HCT116 (cell line): ENCODE results near the gene SLC14A1. TPM values are rescaled to one million over a fixed set of nuclear protein-coding genes. Genes with fewer than 3 reads are reported as not detected.

Source experiments
- ATAC-seq: fragments of 200-7000 bp; cut with Tn5 transposase; 2 replicates; pipeline ENCODE4 v1.9.1; 2020; ENCODE audit warnings: mild to moderate bottlenecking, moderate library complexity
- BruUV-seq: library from RNA; stranded (reverse); fragments of 400-500 nt; replicated peaks from 2 replicates; lab custom pipeline; 2021; lab: Mats Ljungman, UMichigan
- CTCF ChIA-PET: fragments of 300-600 bp; sonication (Branson Sonifier 250); formaldehyde crosslinking; loops from one replicate; lab custom pipeline; 2021; ENCODE audit warnings: antibody characterized with exemption; lab: Charles Lee
- POLR2A ChIA-PET: fragments of 300-600, 350-600 bp; sonication (Branson Sonifier 250); formaldehyde crosslinking; loops from one replicate; lab custom pipeline; 2021; ENCODE audit warnings: antibody characterized with exemption; lab: Charles Lee
- RAD21 ChIA-PET, 2 experiments: fragments of 300-600 bp; sonication (Branson Sonifier 250); formaldehyde crosslinking; loops; one replicate each; lab custom pipeline; 2023; ENCODE audit warnings: low total read pairs in 2 of 2; ENCODE audit not compliant: uncharacterized antibody in 2 of 2, unreplicated experiment in 2 of 2, low non-redundant PET in 1 of 2; lab: Charles Lee
- DNase-seq: peaks from one replicate; pipeline ENCODE4 v3.0.0-alpha.2; 2010; ENCODE audit warnings: low read depth, low spot score
- H2AFZ ChIP-seq: fragments of 200-600 bp; shearing (Covaris generic), sonication (generic); 2 replicates; pipeline ENCODE4 v1.6.1; 2017; ENCODE audit warnings: low read depth, mixed run types, mixed read lengths, antibody characterized with exemption, low read length; ENCODE audit not compliant: poor library complexity, severe bottlenecking
- H3K27ac ChIP-seq: 2 replicates; pipeline ENCODE4 v1.5.1; 2012; ENCODE audit warnings: low read depth, low read length
- H3K27me3 ChIP-seq: fragments of 200-600 bp; sonication (generic); 2 replicates; pipeline ENCODE4 v1.6.1; 2016; ENCODE audit warnings: mixed run types, low read length, mixed read lengths; ENCODE audit not compliant: insufficient read depth
- H3K36me3 ChIP-seq, 2 experiments: fragments of 200-500 bp in 1 of 2; fragments of 200-600 bp in 1 of 2; sonication (Bioruptor generic) in 1 of 2; sonication (generic) in 1 of 2; 2 replicates each; pipeline versions ENCODE4 v1.5.1 to v1.6.1; 2014 to 2016; ENCODE audit warnings: low read length in 2 of 2, inconsistent platforms in 1 of 2, mixed read lengths in 1 of 2, mixed run types in 1 of 2; ENCODE audit not compliant: insufficient read depth in 2 of 2, control insufficient read depth in 1 of 2
- H3K4me1 ChIP-seq, 2 experiments: fragments of 200-600 bp in 1 of 2; sonication (generic) in 1 of 2; 2 replicates each; pipeline versions ENCODE4 v1.5.1 to v1.6.1; 2012 to 2017; ENCODE audit warnings: low read length in 2 of 2, inconsistent platforms in 1 of 2, mild to moderate bottlenecking in 1 of 2, mixed read lengths in 1 of 2, mixed run types in 1 of 2, moderate library complexity in 1 of 2; ENCODE audit not compliant: insufficient read depth in 2 of 2, control insufficient read depth in 1 of 2
- H3K4me2 ChIP-seq: fragments of 200-600 bp; sonication (generic); 2 replicates; pipeline ENCODE4 v1.6.1; 2017; ENCODE audit warnings: mixed run types, low read length, mixed read lengths
- H3K4me3 ChIP-seq, 2 experiments: fragments of 200-600 bp in 1 of 2; sonication (generic) in 1 of 2; replicated peaks in 1 of 2; 2 replicates each; pipeline ENCODE4 v1.5.1; 2011 to 2016; ENCODE audit warnings: low read length in 2 of 2, control low read depth in 1 of 2, low read depth in 1 of 2, mild to moderate bottlenecking in 1 of 2, mixed read lengths in 1 of 2, mixed run types in 1 of 2
- H3K79me2 ChIP-seq: fragments of 200-600 bp; sonication (generic); 2 replicates; pipeline ENCODE4 v1.6.1; 2017; ENCODE audit warnings: mild to moderate bottlenecking, mixed run types, low read length, moderate library complexity, mixed read lengths; ENCODE audit not compliant: insufficient read depth
- H3K9ac ChIP-seq: fragments of 200-600 bp; sonication (generic); 2 replicates; pipeline ENCODE4 v1.6.1; 2016; ENCODE audit warnings: low read length, mixed read lengths
- H3K9me2 ChIP-seq: fragments of 200-600 bp; sonication (generic), shearing (Covaris generic); 2 replicates; pipeline ENCODE4 v1.6.1; 2017; ENCODE audit warnings: mixed run types, mild to moderate bottlenecking, moderate library complexity; ENCODE audit not compliant: insufficient read depth
- H3K9me3 ChIP-seq, 2 experiments: fragments of 200-500 bp in 1 of 2; fragments of 200-600 bp in 1 of 2; sonication (Bioruptor generic) in 1 of 2; sonication (generic) in 1 of 2; 2 replicates each; pipeline ENCODE4 v1.6.1; 2014 to 2017; ENCODE audit warnings: low read length in 2 of 2, mixed read lengths in 2 of 2, inconsistent platforms in 1 of 2, low read depth in 1 of 2, mild to moderate bottlenecking in 1 of 2, mixed run types in 1 of 2, moderate library complexity in 1 of 2; ENCODE audit not compliant: control insufficient read depth in 1 of 2, insufficient read depth in 1 of 2
- H4K20me1 ChIP-seq: fragments of 200-600 bp; sonication (generic), shearing (Covaris generic); 2 replicates; pipeline ENCODE4 v1.6.1; 2017; ENCODE audit warnings: mixed run types, mild to moderate bottlenecking, moderate library complexity; ENCODE audit not compliant: insufficient read depth
- ATF3 ChIP-seq: IDR thresholded peaks from 2 replicates; pipeline ENCODE4 v1.6.1; 2012
- CBX3 ChIP-seq: IDR thresholded peaks from 2 replicates; pipeline ENCODE4 v1.6.1; 2012; ENCODE audit warnings: low read depth
- CEBPB ChIP-seq: IDR thresholded peaks from 2 replicates; pipeline ENCODE4 v1.6.1; 2012; ENCODE audit warnings: low read depth
- ELF1 ChIP-seq: IDR thresholded peaks from 2 replicates; pipeline ENCODE4 v1.6.1; 2012; ENCODE audit warnings: low read depth, borderline replicate concordance
- EZH2 ChIP-seq: fragments of 200-600 bp; sonication (generic); IDR thresholded peaks from 2 replicates; pipeline ENCODE4 v1.6.1; 2017; ENCODE audit warnings: antibody characterized with exemption, mixed run types
- EZH2phosphoT487 ChIP-seq: fragments of 200-600 bp; IDR thresholded peaks from 2 replicates; pipeline ENCODE4 v1.6.1; 2018; ENCODE audit warnings: antibody characterized with exemption, borderline replicate concordance
- FOSL1 ChIP-seq: IDR thresholded peaks from 2 replicates; pipeline ENCODE4 v1.6.1; 2012; ENCODE audit warnings: low read depth
- JUND ChIP-seq: IDR thresholded peaks from 2 replicates; pipeline ENCODE4 v1.6.1; 2012
- MAX ChIP-seq: IDR thresholded peaks from 2 replicates; pipeline ENCODE4 v1.6.1; 2012
- POLR2A ChIP-seq: IDR thresholded peaks from 2 replicates; pipeline ENCODE4 v1.7.0; 2011; ENCODE audit warnings: borderline replicate concordance; ENCODE audit not compliant: insufficient read depth, insufficient read length; ENCODE audit errors: extremely low read depth
- POLR2AphosphoS5 ChIP-seq: IDR thresholded peaks from 2 replicates; pipeline ENCODE4 v1.6.1; 2011; ENCODE audit warnings: mild to moderate bottlenecking, low read depth, low read length, moderate library complexity
- RAD21 ChIP-seq: IDR thresholded peaks from 2 replicates; pipeline ENCODE4 v1.6.1; 2012; ENCODE audit warnings: low read depth, mild to moderate bottlenecking
- REST ChIP-seq: IDR thresholded peaks from 2 replicates; pipeline ENCODE4 v1.6.1; 2012; ENCODE audit warnings: low read depth
- SP1 ChIP-seq: IDR thresholded peaks from 2 replicates; pipeline ENCODE4 v1.6.1; 2012; ENCODE audit warnings: low read depth
- SRF ChIP-seq: IDR thresholded peaks from 2 replicates; pipeline ENCODE4 v1.6.1; 2012; ENCODE audit warnings: low read depth
- TCF7L2 ChIP-seq: IDR thresholded peaks from 2 replicates; pipeline ENCODE4 v1.7.0; 2011; ENCODE audit warnings: borderline replicate concordance, inconsistent platforms; ENCODE audit not compliant: insufficient read depth, insufficient read length; ENCODE audit errors: extremely low read depth
- YY1 ChIP-seq: IDR thresholded peaks from 2 replicates; pipeline ENCODE4 v1.6.1; 2011; ENCODE audit warnings: low read length, low read depth, moderate library complexity, mild to moderate bottlenecking; ENCODE audit not compliant: insufficient replicate concordance; ENCODE audit errors: extremely low read depth
- ZBTB33 ChIP-seq: IDR thresholded peaks from 2 replicates; pipeline ENCODE4 v1.6.1; 2011; ENCODE audit warnings: mild to moderate bottlenecking, low read length, moderate library complexity; ENCODE audit not compliant: insufficient replicate concordance; ENCODE audit errors: extremely low read depth
- ZFX ChIP-seq: fragments of 450-650 bp; IDR thresholded peaks from 2 replicates; pipeline ENCODE4 v1.6.1; 2017
- ZNF274 ChIP-seq: fragments of 200-500 bp; sonication (Bioruptor generic); IDR thresholded peaks from 2 replicates; pipeline ENCODE4 v1.6.1; 2014; ENCODE audit warnings: mild to moderate bottlenecking, low read depth, low read length, inconsistent platforms
- intact Hi-C: fragments of 100-400 bp; cut with micrococcal nuclease; formaldehyde crosslinking; loops from 2 replicates; pipeline ENCODE4 v1.10.0; 2022
- total RNA-seq: library from RNA; stranded (reverse); gene quantifications from one replicate; pipeline ENCODE4 v1.2.1, GENCODE V29; 2021; ENCODE audit not compliant: unreplicated experiment

Gene SLC14A1
- total RNA-seq, 1 experiment from 2014 or later = not detected

GRCh38 chr18:45678441-45678840, 45.5 kb upstream of the SLC14A1 start:
- H3K36me3 ChIP-seq = no peaks in the 10 kb centered on the region
- ChIA-PET RAD21 (no interaction called here), POLR2A (no interaction called here), CTCF (interaction anchor here (1.1 kb wide), 1 partner anchor 395 kb away, joined by 3 read pairs; no protein-coding TSS in a partner anchor)
- TF ChIP-seq MAX (no peak), SRF (no peak), TCF7L2 (no peak), RAD21 (no peak), REST (no peak), EZH2phosphoT487 (no peak), CEBPB (no peak), ZNF274 (no peak), POLR2AphosphoS5 (no peak), SP1 (no peak), ELF1 (no peak), ZBTB33 (no peak), CBX3 (no peak), YY1 (no peak), ZFX (no peak), POLR2A (no peak), FOSL1 (no peak), JUND (no peak), ATF3 (no peak), EZH2 (no peak)
- intact Hi-C loops = no loop called here
- no peak overlapping the region for H3K9ac ChIP-seq
- no peaks in the 10 kb centered on the region for H3K9me2 ChIP-seq
- no peak overlapping the region for H3K4me2 ChIP-seq
- ATAC-seq = no peak
- H3K9me3 ChIP-seq = no peaks in the 10 kb centered on the region
- BruUV-seq = no TSS peak
- peaks cover 23% of the 10 kb centered on the region; the same call in 1 of the 2 replicates for H3K27me3 ChIP-seq
- no peaks in the 10 kb centered on the region for H3K79me2 ChIP-seq
- H4K20me1 ChIP-seq = no peaks in the 10 kb centered on the region
- H2AFZ ChIP-seq = no peak overlapping the region
- H3K27ac ChIP-seq = no peak overlapping the region
- H3K4me3 ChIP-seq = no peak overlapping the region
- no peak for DNase-seq
- no peaks in the 10 kb centered on the region for H3K4me1 ChIP-seq
